GM19035 (cell line): ENCODE results near the gene TRIO.

Experiments
- ATAC-seq: cut with Tn5 transposase; IDR thresholded peaks from one replicate; pipeline ENCODE4 v1.9.1; 2021; ENCODE audit not compliant: unreplicated experiment

TRIO gene

DNA sequence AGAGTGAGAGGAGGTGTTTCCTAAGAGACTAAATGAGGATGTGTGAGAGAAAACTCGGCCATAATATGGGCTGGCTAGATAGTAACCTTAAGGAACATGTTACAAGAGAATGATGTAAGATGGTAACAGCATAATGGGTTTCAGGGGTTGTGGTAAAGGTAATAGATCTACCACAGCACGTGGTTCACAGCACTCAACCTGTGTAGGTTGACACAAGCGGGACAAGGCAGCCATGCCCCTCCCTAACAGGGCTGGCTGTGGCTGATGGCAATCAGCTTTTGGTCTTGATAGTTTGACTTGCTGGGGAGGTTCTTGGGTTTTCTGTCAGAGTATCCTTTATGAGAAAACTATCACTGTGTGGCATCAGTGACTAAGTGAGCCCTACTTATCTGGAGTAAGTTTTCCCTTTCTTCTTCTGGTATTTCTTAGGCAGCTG lies 138.6 kb downstream of the TRIO start:
- ATAC-seq: peak; percentile 40

DNA sequence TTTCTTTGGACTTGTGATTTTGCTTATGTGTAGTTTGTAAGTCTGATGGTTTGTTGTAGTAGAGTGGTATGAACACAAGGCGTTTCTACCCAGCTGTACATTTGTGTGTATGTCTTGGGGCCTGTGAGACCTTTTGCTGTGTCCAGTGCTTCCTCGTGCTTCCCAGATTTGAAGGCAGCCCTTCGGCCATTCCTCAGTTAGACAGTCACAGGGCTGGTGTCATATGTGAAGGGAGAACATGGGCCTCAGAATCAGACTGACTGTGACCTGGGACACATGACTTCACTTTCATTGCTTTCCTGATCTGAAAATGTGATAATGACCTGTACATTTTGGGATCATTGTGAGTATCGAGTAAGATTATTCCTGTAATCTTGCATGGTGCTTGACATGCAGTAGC lies 140.0 kb downstream of the TRIO start:
- ATAC-seq: no peak

DNA sequence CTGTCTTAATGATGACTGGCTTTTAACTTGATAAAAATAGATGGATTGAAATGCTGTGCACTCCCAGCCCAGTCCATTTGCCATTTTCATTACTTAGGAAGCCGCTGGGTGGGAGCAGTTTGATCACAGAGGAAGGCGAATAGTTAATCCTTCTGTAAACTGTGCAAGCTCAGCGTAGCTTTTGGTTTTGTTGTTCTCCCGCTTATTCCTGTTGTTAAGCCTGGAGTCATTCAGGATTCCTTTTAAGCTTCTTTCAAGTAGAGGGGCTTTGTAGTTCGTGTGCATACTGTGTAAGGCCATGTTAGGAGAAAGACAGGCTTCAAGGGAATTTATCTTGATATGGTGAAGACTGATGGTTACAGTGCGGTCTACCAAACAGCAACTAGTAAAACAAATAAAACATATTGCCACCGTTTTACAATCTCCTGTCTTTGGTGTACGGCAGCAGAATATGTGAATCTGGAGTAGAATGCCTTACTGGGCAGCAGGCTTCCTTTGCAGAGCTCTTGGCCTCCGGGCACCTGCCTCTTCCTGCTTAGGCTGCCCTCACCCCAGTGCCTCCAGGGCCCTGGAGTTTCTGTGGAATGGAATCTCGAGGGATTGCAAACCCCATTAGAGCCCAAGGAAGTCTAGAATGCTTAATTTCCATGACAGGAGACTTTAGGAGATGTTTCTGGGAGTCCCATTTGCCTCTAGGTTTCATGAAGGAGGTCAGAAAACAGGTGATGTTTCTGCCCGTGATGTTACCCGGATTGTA lies 141.4 kb downstream of the TRIO start:
- no peak for ATAC-seq

DNA sequence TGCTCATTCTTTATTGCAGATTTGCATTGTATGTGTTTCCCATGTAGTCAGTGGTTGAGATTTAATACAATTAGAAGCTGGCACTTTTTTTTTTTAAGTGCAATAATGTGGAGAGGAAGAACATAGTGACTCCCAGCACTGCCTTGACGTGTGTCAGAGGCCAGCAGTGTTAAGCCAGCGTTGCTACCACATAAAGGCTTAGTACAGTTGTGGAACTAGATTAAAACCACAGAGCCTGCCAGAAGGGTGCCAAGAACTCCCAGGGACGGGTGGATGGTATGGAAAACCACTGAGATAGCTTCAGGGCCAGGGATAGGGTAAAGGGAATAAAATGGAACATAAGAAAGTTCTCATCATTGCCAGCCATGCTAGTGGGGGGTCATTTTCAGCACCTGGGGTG lies 142.9 kb downstream of the TRIO start:
- ATAC-seq: no peak

DNA sequence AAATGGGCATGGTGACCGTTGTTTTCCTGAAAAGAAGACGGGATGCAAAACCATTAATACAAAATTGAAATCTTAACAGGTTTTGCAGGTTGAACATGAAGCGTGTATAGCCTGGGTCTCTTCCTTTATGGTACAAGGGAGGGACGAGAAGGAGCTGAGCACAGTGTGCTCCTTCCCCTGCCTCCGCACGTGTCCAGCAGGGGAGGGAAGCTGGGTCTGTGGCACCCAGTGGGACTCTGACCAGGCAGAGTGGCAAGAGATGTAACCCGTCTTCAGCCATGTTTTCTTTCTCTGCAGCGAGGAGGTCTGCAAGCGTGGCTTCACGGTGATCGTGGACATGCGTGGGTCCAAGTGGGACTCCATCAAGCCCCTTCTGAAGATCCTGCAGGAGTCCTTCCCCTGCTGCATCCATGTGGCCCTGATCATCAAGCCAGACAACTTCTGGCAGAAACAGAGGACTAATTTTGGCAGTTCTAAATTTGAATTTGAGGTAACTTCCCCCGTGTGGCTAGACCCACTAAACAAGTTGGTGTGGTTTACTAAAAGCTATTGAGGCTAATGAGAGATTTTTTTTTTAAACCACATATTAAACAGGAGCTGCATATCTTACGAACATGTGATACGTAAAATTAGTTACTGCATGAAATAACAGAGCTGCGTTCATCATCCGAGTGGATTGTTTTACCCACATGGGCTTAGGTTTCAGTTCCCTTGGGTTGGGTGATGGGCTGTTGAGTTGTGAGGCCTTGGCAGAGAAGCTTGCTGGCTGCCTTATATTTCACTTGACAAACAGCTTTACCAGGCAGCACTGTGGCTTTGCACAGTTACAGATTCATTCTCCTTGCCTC lies 143.7 kb downstream of the TRIO start:
- ATAC-seq: peak; percentile 81

DNA sequence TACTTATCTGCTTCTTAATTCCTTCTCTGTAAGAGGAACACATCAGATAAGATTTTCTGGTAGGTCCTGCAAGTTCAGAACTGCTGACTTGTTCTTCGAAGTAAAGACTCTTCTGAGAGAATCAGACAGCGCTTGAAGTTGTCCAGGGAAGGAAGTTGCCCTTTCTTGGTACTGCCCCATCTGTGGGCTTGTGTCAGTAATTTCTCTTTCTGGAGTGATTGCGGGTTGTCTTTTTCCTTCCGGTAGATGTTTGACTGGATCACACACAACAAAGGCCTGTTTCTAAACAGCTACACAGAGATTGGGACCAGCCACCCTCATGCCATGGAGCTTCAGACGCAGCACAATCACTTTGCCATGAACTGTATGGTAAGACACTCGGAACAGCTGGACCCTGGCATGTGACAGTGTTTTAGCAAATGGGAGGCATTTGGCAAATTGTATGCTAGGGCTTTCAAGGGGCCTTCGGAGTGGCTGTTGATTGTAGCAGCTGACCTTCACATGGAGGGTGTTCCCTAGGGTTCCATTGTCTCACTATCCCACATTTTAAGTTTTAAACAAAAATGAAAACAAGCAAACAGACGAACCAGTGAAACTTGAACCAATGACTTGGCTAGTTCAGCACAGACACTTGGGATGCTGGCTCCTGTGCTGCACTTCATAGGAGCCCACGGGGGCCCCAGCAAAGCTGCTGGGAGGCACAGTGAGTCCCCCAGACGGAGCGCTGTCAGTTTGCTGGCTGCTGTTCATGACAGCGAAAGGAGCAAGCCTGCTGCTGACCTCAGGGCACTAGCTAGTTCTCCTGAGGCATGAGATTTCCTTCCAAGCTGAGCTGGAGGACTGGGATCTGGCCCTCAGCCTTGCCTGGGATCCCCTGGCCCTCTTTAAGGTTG lies 149.9 kb downstream of the TRIO start:
- no peak for ATAC-seq

DNA sequence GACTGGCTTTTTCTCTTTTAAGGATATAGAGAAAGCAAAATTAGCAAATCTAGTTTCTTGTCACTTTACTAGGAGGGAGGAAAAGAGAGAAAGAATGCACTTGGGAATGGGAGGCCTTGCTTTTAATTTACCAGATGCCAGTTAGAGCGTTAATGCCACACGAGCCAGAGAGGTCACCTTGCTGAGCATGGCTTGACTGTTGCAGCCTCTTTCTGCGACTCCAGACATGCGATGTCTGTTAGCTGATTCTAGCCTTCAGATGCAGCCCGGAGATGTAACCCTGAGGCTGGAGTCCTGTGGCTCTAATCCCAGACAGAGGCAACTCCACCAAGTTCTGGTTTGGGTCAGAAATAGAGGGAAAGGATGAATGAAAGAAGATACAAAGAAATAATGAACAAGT lies 152.5 kb downstream of the TRIO start:
- ATAC-seq: no peak

DNA sequence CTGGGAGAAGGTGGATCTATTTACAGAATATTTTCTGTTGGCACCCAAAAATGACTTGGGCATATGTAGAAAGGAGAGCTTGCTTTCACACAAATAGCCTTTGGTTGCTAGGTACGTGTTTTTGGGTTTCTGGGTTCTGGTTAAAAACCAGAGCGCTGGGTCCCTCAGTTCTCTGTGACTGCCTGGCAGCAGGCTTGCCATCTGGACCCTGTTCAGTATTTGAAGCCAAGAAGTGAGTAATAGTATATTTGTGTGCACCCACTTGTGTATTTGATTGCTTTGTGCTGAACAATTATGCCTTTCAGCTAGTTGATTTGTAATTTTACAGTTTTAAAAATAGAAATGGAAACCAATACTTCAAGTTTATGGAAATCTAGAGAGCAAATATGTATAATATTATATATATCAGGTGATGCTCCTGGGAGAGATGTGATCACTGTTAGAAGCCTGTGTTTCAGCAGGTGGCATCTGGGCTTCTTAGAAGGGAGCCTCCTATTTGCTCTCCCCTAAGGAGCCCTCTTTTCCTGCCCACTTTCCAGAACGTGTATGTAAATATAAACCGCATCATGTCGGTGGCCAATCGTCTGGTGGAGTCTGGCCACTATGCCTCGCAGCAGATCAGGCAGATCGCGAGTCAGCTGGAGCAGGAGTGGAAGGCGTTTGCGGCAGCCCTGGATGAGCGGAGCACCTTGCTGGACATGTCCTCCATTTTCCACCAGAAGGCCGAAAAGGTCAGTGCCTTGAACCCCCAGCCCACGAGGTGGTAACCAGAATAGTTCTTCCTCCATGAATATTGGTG lies 153.6 kb downstream of the TRIO start:
- no peak for ATAC-seq

DNA sequence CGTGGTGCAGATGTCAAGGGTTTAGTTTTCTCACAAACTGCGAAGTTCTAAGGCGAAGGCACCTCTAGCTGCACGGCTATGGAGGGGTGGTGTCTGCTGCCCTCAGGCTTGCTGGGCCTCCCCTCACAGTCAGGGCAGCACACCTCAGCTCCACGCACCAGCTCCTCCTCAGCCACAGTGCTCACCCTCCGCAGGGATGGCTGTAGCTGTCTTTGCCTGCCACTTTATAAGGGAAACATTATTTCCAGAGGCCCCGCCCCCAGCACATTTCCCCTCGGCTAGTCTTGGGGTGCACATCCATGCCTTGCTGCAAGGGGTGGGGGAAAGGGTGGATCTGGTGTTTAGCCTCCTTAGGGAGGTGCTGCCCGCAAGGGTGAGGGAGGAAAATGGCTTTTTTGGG lies 154.6 kb downstream of the TRIO start:
- ATAC-seq: no peak

DNA sequence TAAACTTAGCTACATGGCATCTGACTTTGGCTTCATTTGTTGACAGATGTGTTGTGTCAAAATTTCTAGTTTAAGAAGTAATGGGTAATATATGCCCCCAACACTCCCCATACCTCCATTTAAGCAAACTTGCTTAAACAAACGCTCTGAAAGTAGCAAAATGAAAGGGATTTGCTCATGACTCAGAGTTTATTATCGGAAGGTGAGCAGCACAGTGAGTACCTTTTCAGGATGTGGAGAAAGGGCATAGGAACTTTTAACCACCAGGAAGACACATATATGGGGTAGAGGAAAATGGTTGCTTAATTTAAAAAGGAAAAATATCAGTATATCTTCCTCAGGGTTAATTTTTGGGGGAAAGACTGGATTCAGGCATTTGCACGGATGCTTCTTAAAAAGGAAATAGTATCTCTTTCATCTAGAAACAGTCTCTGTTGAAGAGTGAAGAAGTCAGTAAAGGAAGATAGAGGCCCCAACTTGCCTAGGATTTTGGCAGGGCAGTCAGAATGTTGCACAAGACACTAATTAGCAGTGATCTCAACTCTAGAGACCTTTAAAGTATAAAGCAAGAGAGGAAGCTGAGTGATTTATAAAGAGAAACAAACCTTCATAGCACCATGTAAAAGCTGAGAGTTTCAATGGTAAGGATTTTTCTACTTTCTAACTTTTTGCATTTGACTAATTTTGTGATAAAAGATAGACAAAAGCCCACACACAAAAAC lies 155.1 kb downstream of the TRIO start:
- no peak for ATAC-seq

DNA sequence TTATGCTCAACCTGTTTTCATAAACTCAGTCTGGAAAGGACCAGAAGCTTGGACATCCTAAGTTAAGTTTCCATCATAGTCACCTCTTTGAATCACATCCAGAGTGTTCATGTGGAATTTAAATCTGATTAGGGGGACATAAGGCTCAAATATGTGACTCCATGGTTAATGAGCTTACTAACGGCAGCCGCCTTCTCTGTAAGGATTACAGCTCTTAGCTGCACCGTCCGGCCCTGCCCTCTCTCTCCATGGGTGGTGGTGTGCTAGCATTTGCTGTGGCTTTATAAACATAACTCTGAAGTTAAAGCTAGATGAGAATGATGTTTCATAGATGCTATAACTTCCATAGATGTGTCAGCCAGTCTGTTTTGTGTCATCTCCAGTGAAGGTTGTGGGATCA lies 156.5 kb downstream of the TRIO start:
- ATAC-seq: no peak

DNA sequence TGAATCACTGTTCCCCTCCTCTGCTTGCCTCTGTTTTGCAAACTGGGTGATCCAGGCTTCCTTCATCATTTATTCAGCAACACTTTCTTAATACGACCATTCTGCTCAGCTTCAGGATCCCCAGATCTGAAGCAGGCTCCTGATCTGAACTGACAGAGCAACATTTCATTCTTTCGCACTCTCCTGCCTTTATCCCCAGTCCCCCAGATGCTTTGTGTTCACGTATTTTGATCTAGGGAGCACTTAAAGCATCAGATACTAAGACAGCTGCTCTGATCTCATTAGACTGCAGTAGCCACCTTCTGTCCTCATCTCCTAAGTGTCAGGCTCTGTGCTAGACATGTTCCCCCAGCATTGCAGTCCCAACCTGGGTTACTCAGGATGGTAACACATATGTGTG lies 158.0 kb downstream of the TRIO start:
- ATAC-seq: no peak

DNA sequence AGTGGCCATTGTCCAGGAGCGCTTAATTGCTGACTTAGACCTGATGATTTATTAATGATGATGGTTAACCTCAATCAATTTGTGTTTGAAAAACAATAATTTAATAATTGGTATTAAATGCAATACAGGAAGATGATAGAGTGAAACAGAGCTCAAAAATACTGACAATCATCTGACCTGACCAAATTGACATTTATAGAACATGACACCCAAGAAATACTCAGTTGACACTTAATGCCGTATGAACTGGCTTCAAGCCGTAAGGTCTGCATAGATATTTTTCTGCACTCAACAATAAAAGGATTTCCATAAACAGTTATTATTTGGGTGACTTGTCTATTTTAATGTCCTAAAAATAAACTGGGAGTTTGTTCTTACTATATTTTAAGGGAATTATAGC lies 159.2 kb downstream of the TRIO start:
- no peak for ATAC-seq

DNA sequence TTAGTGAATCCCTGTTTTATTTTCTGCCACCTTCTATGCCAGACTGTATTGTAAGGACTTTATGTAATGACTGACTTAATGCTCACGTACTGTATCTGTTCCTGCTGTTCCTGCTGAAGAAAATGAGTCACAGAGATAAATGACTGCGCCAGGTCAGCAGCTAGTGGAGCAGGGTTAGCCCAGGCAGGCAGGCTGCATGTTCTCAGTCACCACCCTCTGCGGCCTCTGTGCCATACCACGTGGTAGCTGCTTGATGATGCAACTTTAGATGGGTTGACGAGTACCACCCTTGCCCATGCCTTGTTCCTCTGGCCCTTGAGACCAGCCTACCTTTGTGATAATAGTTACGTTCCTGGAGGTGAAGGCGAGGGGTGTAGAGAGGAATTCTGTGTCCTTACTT lies 161.9 kb downstream of the TRIO start:
- no peak for ATAC-seq

DNA sequence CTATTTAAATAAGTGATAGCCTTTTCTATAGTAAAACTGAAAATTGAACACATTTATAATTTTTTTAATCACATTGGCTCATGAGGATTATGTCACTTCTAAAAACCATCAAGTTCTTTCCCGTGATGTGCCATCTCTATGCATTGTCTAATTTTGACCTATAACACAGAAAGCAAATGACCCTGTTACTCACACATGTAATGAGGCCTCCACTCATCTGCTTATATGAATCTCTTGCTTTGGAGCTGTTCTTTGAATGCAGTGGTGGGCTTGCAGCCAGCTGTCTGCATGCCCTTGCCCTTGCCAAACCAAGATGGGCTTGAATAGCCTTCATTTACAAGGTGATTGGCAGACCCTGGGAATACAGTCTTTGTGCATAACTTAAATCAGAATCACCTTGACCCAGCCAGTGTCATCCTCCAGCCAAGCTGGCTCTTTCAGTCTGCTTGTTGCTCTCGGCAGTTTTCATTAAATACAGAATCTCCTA lies 163.2 kb downstream of the TRIO start:
- no peak for ATAC-seq

DNA sequence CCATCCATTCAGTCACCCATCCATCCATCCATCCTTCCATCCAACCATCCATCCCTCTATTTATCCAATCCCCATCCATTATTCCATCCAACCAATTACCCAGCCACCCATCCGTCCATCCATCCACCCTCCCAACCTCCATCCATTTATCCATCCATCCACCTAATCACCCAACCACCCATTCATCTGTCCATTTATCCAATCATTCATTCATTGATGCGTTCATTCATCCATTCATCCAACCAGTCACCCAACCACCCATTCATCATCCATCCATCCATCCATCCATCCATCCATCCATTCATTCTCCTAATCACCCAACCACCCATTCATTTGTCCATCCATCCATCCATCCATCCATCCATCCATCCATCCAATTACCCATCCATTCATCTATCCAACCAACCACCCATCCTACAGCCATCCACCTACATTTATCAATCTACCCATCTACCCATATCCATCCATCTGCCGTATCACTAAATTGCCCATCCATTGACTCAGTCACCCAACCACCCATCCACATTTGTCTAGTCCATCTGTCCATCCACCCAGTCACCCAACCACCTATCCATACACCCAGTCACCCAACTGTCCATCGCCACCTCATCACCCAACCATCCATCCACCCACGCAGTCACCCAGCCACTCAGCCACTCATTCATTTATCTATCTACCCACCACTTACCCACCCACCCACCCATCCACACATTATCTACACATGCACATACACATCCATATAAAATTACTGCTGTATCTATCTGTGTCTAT lies 165.4 kb downstream of the TRIO start:
- ATAC-seq: no peak

DNA sequence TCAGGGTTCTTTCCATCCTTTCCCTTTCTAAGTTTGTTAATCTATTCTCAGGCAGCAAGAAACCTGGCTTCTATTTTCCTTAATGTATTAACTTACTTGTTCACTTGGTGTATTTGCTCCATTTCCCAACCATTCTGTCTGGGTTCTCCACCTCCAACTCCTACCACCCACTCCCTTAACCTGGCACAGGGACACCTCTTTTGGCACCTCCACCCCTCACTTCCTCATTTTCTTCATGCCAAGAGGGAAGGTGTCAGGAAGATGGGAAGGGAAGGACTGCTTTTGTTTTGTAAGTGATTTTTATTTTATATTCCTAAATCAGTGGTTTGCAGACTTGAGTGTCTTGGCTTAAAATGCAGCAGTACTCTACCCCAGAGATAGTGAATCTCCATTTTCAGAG lies 166.1 kb downstream of the TRIO start:
- ATAC-seq: no peak

DNA sequence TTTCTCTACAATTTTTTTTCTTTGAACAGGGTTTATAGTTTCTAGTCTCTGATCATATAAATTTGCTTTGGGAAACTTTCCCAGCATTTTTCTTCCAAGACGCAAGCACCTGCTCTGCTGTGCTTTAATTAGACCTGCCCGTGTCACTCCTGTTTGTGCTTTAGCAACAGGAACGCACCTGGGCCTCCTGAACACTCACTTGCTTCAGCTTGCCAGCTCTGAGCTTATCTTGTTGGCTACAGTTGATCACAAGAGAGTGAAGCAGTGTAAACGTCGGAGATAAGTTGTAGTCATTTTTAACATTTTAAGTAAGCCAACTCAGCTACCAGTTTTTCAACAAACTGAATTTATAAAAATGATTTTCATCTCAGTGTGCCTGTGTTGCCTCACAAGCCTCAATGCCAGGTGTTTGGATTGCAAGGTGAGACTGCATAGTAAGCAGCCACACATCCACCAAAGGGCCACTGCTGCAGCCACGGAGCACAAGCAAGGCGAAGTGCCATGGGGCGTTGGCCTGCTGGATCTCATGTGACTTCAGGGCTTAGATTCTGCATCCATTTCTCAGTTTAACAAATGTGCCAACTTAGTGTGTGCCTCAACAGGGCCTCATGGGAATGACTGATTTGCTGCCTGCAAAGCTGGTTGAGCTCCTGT lies 166.9 kb downstream of the TRIO start:
- no peak for ATAC-seq

DNA sequence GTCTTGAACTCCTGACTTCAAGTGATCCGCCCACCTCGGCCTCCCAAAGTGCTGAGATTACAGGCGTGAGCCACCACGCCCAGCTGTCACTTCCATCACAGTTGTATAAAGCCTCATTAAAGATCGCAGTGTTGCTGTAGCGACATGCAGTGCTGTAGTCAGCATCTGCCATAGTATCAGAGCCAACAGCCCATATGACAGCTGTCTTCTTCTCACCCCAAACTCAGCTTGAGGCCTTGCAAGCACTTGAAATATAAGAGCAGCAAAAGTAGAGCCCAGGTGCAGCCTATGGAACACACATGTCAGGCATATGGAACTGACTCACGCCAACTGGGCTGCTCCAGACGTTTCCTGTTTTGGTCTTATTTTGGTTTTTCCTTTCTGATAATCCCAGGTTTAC lies 167.8 kb downstream of the TRIO start:
- no peak for ATAC-seq
